Measurements from ENCODE around the gene EFEMP2.
A peak's percentile ranks its signal among the peaks of the same experiment; 100 is the strongest.

EFEMP2 gene

GRCh38 chr11:65872586-65873317 lies at the start of gene EFEMP2:
EFEMP2 (minus strand) TSS chr11:65872800; CDS start chr11:65872354, 446 bp downstream.
- DNase-seq, result peak; percentile 86

- DNase-seq, result no peak
Measured at GRCh38 chr11:65921876-65922275, 49.3 kb upstream of the EFEMP2 start.

GRCh38 chr11:65921033-65921555 lies 48.5 kb upstream of the EFEMP2 start:
- DNase-seq, result no peak

GRCh38 chr11:65920372-65920802 lies 47.8 kb upstream of the EFEMP2 start:
- DNase-seq, result no peak

GRCh38 chr11:65919573-65920371 lies 47.2 kb upstream of the EFEMP2 start:
- no peak for DNase-seq

GRCh38 chr11:65919141-65919572 lies 46.6 kb upstream of the EFEMP2 start, which contains the start of gene DRAP1:
DRAP1 (plus strand) TSS chr11:65919426; CDS start chr11:65919502, 76 bp downstream.
- peak; percentile 99 for DNase-seq

GRCh38 chr11:65918211-65919140 lies 45.9 kb upstream of the EFEMP2 start, which contains the start of gene C11orf68:
C11orf68 (minus strand) TSS chr11:65919062; CDS start chr11:65919031, 31 bp downstream.
- DNase-seq, result no peak

GRCh38 chr11:65917434-65918210 lies 45.0 kb upstream of the EFEMP2 start:
- DNase-seq, result no peak

GRCh38 chr11:65917077-65917433 lies 44.5 kb upstream of the EFEMP2 start:
- no peak for DNase-seq

GRCh38 chr11:65916391-65916790 lies 43.8 kb upstream of the EFEMP2 start:
- no peak for DNase-seq

GRCh38 chr11:65915821-65916251 lies 43.2 kb upstream of the EFEMP2 start:
- no peak for DNase-seq

GRCh38 chr11:65915101-65915820 lies 42.7 kb upstream of the EFEMP2 start:
- no peak for DNase-seq

- no peak for DNase-seq
Measured at GRCh38 chr11:65912845-65913244, 40.2 kb upstream of the EFEMP2 start.

GRCh38 chr11:65911682-65912568 lies 39.3 kb upstream of the EFEMP2 start:
- DNase-seq, result peak; percentile 83

- no peak for DNase-seq
Measured at GRCh38 chr11:65907878-65908277, 35.3 kb upstream of the EFEMP2 start.

- no peak for DNase-seq
Measured at GRCh38 chr11:65906602-65907001, 34.0 kb upstream of the EFEMP2 start.

- DNase-seq, result no peak
Measured at GRCh38 chr11:65903715-65904114, 31.1 kb upstream of the EFEMP2 start.

GRCh38 chr11:65903068-65903481 lies 30.5 kb upstream of the EFEMP2 start:
- no peak for DNase-seq

- no peak for DNase-seq
Measured at GRCh38 chr11:65900899-65901180, 28.2 kb upstream of the EFEMP2 start.
